K562 (cell line): ENCODE data around the gene ZBTB48. TPM values are rescaled to one million over a fixed set of nuclear protein-coding genes. Genes with fewer than 3 reads are reported as not detected.

Experiments
- ATAC-seq: fragments of 200-7000 bp; cut with Tn5 transposase; 3 replicates; pipeline ENCODE4 v1.9.1; 2020; ENCODE audit warnings: moderate library complexity
- BruUV-seq: library from RNA; stranded (reverse); fragments of 400-500 nt; replicated peaks from 2 replicates; lab custom pipeline; 2021; lab: Mats Ljungman, UMichigan
- CTCF ChIA-PET: fragments of 300-600 bp; formaldehyde crosslinking; extraction: SDS; loops from one replicate; lab custom pipeline; 2021; ENCODE audit warnings: low intra/inter-chr PET ratio; lab: Yijun Ruan, JAX
- POLR2A ChIA-PET: fragments of 300-600, 350-650 bp; sonication (Branson Sonifier 250); formaldehyde crosslinking; extraction: SDS; loops from one replicate; lab custom pipeline; 2021; ENCODE audit warnings: antibody characterized with exemption, inconsistent platforms; lab: Yijun Ruan, JAX
- DNase-seq, 4 experiments: peaks; one replicate each; pipeline versions ENCODE4 v3.0.0 to v3.0.0-alpha.2; 2011 to 2018; ENCODE audit warnings: low spot score in 3 of 4, mixed read lengths in 3 of 4; ENCODE audit errors: extremely low read depth in 1 of 4
- FAIRE-seq: peaks from 2 replicates; lab custom pipeline; 2011; peaks lifted over from hg19 to GRCh38; lab: Jason Lieb, UNC
- H2AFZ ChIP-seq: 2 replicates; pipeline ENCODE4 v1.6.0; 2011; ENCODE audit warnings: low read depth, low read length, control low read depth, inconsistent platforms
- H3K27ac ChIP-seq: fragments of 200-600 bp; 3 replicates; pipeline ENCODE4 v1.8.0; 2011; ENCODE audit warnings: low read depth, mild to moderate bottlenecking, control low read depth, inconsistent platforms, low read length, moderate library complexity, mixed read lengths; ENCODE audit errors: extremely low read depth
- H3K27me3 ChIP-seq, 2 experiments: fragments of 300-600 bp in 1 of 2; 2 replicates in 1 of 2; 3 replicates in 1 of 2; pipeline versions ENCODE4 v1.6.0 to v1.8.0; 2011; ENCODE audit warnings: inconsistent platforms in 2 of 2, low read length in 2 of 2, mild to moderate bottlenecking in 1 of 2, mixed read lengths in 1 of 2, moderate library complexity in 1 of 2; ENCODE audit not compliant: control insufficient read depth in 2 of 2, insufficient read depth in 2 of 2
- H3K36me3 ChIP-seq: fragments of 300-600 bp; 3 replicates; pipeline ENCODE4 v1.8.0; 2011; ENCODE audit warnings: mild to moderate bottlenecking, low read length, inconsistent platforms; ENCODE audit not compliant: control insufficient read depth, insufficient read depth
- H3K4me1 ChIP-seq, 2 experiments: fragments of 200-600 bp in 1 of 2; replicated peaks in 1 of 2; 2 replicates in 1 of 2; 3 replicates in 1 of 2; pipeline versions ENCODE4 v1.5.1 to v1.8.0; 2011; ENCODE audit warnings: inconsistent platforms in 2 of 2, low read length in 2 of 2, mild to moderate bottlenecking in 1 of 2, mixed read lengths in 1 of 2, moderate library complexity in 1 of 2; ENCODE audit not compliant: control insufficient read depth in 2 of 2, insufficient read depth in 2 of 2
- H3K4me2 ChIP-seq: 2 replicates; pipeline ENCODE4 v1.6.1; 2011; ENCODE audit warnings: low read length, control low read depth, inconsistent platforms, mixed read lengths; ENCODE audit not compliant: insufficient read depth
- H3K4me3 ChIP-seq: fragments of 200-600 bp; sonication (generic), shearing (Covaris generic); 2 replicates; pipeline ENCODE4 v1.5.1; 2016; ENCODE audit warnings: control low read depth, inconsistent platforms
- H3K79me2 ChIP-seq: fragments of 200-600 bp; 3 replicates; pipeline ENCODE4 v1.8.0; 2011; ENCODE audit warnings: low read length, inconsistent platforms; ENCODE audit not compliant: control insufficient read depth, insufficient read depth
- H3K9ac ChIP-seq, 2 experiments: 2 replicates each; pipeline versions ENCODE4 v1.6.0 to v1.6.1; 2011; ENCODE audit warnings: low read depth in 2 of 2, low read length in 2 of 2, control low read depth in 1 of 2, inconsistent platforms in 1 of 2, mild to moderate bottlenecking in 1 of 2, mixed read lengths in 1 of 2; ENCODE audit not compliant: insufficient read depth in 1 of 2
- H3K9me1 ChIP-seq: one replicate; pipeline ENCODE4 v1.6.0; 2011; ENCODE audit warnings: inconsistent platforms, mild to moderate bottlenecking, low read length, moderate library complexity; ENCODE audit not compliant: control insufficient read depth, insufficient read depth
- H3K9me3 ChIP-seq: replicated peaks from 2 replicates; pipeline ENCODE4 v1.5.1; 2011; ENCODE audit warnings: low read depth, low read length, inconsistent platforms; ENCODE audit not compliant: control insufficient read depth, insufficient read depth
- H4K20me1 ChIP-seq: replicated peaks from 2 replicates; pipeline ENCODE4 v1.6.1; 2011; ENCODE audit warnings: low read length, inconsistent platforms, mixed read lengths; ENCODE audit not compliant: control insufficient read depth, insufficient read depth
- CBFB ChIP-seq: sonication (generic); formaldehyde crosslinking; IDR thresholded peaks from 2 replicates; pipeline ENCODE4 v1.4.0; 2020; ENCODE audit warnings: mild to moderate bottlenecking, missing genetic modification reagents
- CEBPB ChIP-seq: fragments of 450-650 bp; IDR thresholded peaks from 2 replicates; pipeline ENCODE4 v1.6.1; 2016; ENCODE audit warnings: missing genetic modification characterization, missing compliant biosample characterization
- FOS ChIP-seq: IDR thresholded peaks from 3 replicates; pipeline ENCODE4 v1.6.1; 2011; ENCODE audit not compliant: insufficient read length; ENCODE audit errors: extremely low read depth
- IRF1 ChIP-seq: sonication (generic); formaldehyde crosslinking; IDR thresholded peaks from 2 replicates; pipeline ENCODE4 v1.8.0; 2022; ENCODE audit warnings: missing genetic modification reagents, mild to moderate bottlenecking, borderline replicate concordance
- PATZ1 ChIP-seq: fragments of 250-450 bp; sonication (Bioruptor Pico); IDR thresholded peaks from 2 replicates; pipeline ENCODE4 v1.5.0; 2020; ENCODE audit warnings: mild to moderate bottlenecking, borderline replicate concordance
- REST ChIP-seq, 2 experiments: fragments of 450-650 bp; formaldehyde crosslinking in 1 of 2; IDR thresholded peaks; 2 replicates each; pipeline versions ENCODE4 v1.4.0 to v1.6.1; 2014 to 2020; ENCODE audit warnings: mild to moderate bottlenecking in 2 of 2, borderline replicate concordance in 1 of 2, low read depth in 1 of 2
- RUNX1 ChIP-seq: sonication (generic); IDR thresholded peaks from 2 replicates; pipeline ENCODE4 v1.6.1; 2016; ENCODE audit warnings: antibody characterized with exemption, low read depth
- SP1 ChIP-seq: sonication (generic); formaldehyde crosslinking; IDR thresholded peaks from 2 replicates; pipeline ENCODE4 v1.8.1; 2022; ENCODE audit warnings: mild to moderate bottlenecking, missing genetic modification reagents
- ZEB2 ChIP-seq: fragments of 450-650 bp; IDR thresholded peaks from 2 replicates; pipeline ENCODE4 v1.6.1; 2016
- WGBS: fragments of 100-300 bp; shearing (Covaris generic); methylation state at CpG from one replicate; pipeline ENCODE4 v1.1.6; 2016; ENCODE audit warnings: low coverage, mixed read lengths; ENCODE audit not compliant: insufficient coverage; ENCODE audit errors: missing lambda C conversion rate; 5-methylcytosine and 5-hydroxymethylcytosine counted together
- in situ Hi-C: fragments of 300-500 bp; cut with MboI; formaldehyde crosslinking; loops from 4 replicates; pipeline ENCODE4 v1.15.0; 2018; ENCODE audit warnings: inconsistent platforms, mixed read lengths
- intact Hi-C: fragments of 100-400 bp; cut with micrococcal nuclease; formaldehyde crosslinking; loops from 2 replicates; pipeline ENCODE4 v1.14.2; 2022
- polyA plus RNA-seq, 8 experiments: library from polyadenylated mRNA; depleted of rRNA in 4 of 8; stranded (reverse) in 5 of 8; unstranded in 3 of 8; fragments of >200 nt; fragmentation: Nextera tagmentation in 2 of 8; fragmentation: Illumina TruSeq in 1 of 8; extraction: Ambion mirVana in 2 of 8; extraction: Trizol in 1 of 8; gene quantifications; 2 replicates each; pipeline versions ENCODE4 v1.2.1 to v1.2.3, GENCODE V29; 2011 to 2014; ENCODE audit warnings: inconsistent platforms in 1 of 8, missing spikeins in 1 of 8
- total RNA-seq, 7 experiments: library from RNA; depleted of rRNA in 6 of 7; stranded (reverse); fragments of >200 nt in 6 of 7; fragmentation: Illumina TruSeq in 2 of 7; extraction: Trizol in 2 of 7; gene quantifications; 2 replicates each; pipeline versions ENCODE4 v1.2.1 to v1.2.3, GENCODE V29; 2011 to 2021; ENCODE audit warnings: low replicate concordance in 1 of 7

The ZBTB48 gene
- total and polyA plus RNA-seq, 9 of the 15 experiments (the other 6 are each of a cell fraction or from before 2014, with no cell fraction given) = 1.9 to 66.9 (median 29.5) TPM

- peaks cover 45% of the 10 kb centered on the region for H3K79me2 ChIP-seq
- peak; percentile 40 for ATAC-seq
- peak; percentile 48 to 67 (median 56) for DNase-seq
- in situ Hi-C loops = no loop called here
- 20% methylated on average over 19 of the region's 19 CpGs for WGBS
- POLR2A ChIA-PET = interaction anchor here (0.6 to 13.4 kb wide), 12 partner anchors 8 to 61 kb away, joined by 3 to 221 read pairs (median 4); partner anchors contain the start of gene KLHL21
- FAIRE-seq = peak; percentile 42
- H3K27ac ChIP-seq = peak overlapping the region; percentile 73
- no peaks in the 10 kb centered on the region for H3K27me3 ChIP-seq
- peak overlapping the region; percentile 74 to 96 for H3K9ac ChIP-seq
- peak overlapping the region; percentile 74 for H3K4me3 ChIP-seq
- H3K9me3 ChIP-seq = no peaks in the 10 kb centered on the region
- peaks cover 24% of the 10 kb centered on the region; the same call in 1 of the 3 replicates for H3K36me3 ChIP-seq
- H3K4me2 ChIP-seq = peak overlapping the region; percentile 96
- H3K9me1 ChIP-seq = peaks cover 14% of the 10 kb centered on the region
- peaks cover 29% of the 10 kb centered on the region for H4K20me1 ChIP-seq
- peaks cover 46 to 64% of the 10 kb centered on the region in 2 experiments for H3K4me1 ChIP-seq
- no TSS peak for BruUV-seq
- CTCF ChIA-PET = interaction anchor here (1.3 kb wide), 1 partner anchor 27 kb away, joined by 4 read pairs; the partner anchor contains the start of gene NOL9
- intact Hi-C loops = loop anchor here (2.0 kb wide), 1 partner anchor 20 kb away; no protein-coding TSS in a partner anchor
- no peak overlapping the region for H2AFZ ChIP-seq
- TF ChIP-seq IRF1 (CRISPR knock-in tag) = no peak
- no peak for TF ChIP-seq CEBPB
- TF ChIP-seq FOS = no peak
- peak; percentile 13 for TF ChIP-seq REST (IDR thresholded peaks at IDR 0.05; ENCODE audit: borderline replicate concordance)
- TF ChIP-seq REST (CRISPR knock-in tag; IDR thresholded peaks at IDR 0.05; ENCODE audit: low read depth) = no peak
- 0 out of 2 replicates have a peak, but pooled peaks have one; percentile 59 for TF ChIP-seq CBFB (CRISPR knock-in tag)
- TF ChIP-seq PATZ1 (CRISPR knock-in tag) = peak; percentile 31; the same call in 1 of the 2 replicates
- no peak for TF ChIP-seq ZEB2
- peak; percentile 64 for TF ChIP-seq SP1 (CRISPR knock-in tag)
- peak; percentile 39; the same call in 1 of the 2 replicates for TF ChIP-seq RUNX1
Observed at GRCh38 chr1:6580593-6581409, 1.0 kb downstream of the ZBTB48 start.
